Liver (tissue), 9 donors: ENCODE results near the gene FSD1. TPM values are rescaled to one million over a fixed set of nuclear protein-coding genes. Genes with fewer than 3 reads are reported as not detected.
A peak's percentile ranks its signal among the peaks of the same experiment; 100 is the strongest.

Experiments used
- DNase-seq: peaks from one replicate; pipeline ENCODE4 v3.0.0-alpha.2; 2017; ENCODE audit warnings: low spot score
- H3K27ac ChIP-seq, 2 donors: one replicate each; pipeline ENCODE4 v1.7.0; 2013; ENCODE audit warnings: inconsistent platforms in 2 of 2, low read length in 2 of 2, control low read depth in 1 of 2, low read depth in 1 of 2, mild to moderate bottlenecking in 1 of 2
- H3K27me3 ChIP-seq, 4 donors: one replicate each; pipeline versions ENCODE4 v1.6.1 to v1.7.0; 2013; ENCODE audit warnings: low read length in 3 of 4, inconsistent platforms in 1 of 4, mild to moderate bottlenecking in 1 of 4, moderate library complexity in 1 of 4; ENCODE audit not compliant: control insufficient read depth in 4 of 4, insufficient read depth in 4 of 4
- H3K36me3 ChIP-seq, 4 donors: one replicate each; pipeline versions ENCODE4 v1.6.1 to v1.7.0; 2013; ENCODE audit warnings: low read length in 3 of 4, mild to moderate bottlenecking in 3 of 4, low read depth in 1 of 4, moderate library complexity in 1 of 4; ENCODE audit not compliant: control insufficient read depth in 4 of 4, insufficient read depth in 3 of 4
- H3K4me1 ChIP-seq, 4 donors: one replicate each; pipeline versions ENCODE4 v1.6.1 to v1.7.0; 2013; ENCODE audit warnings: low read length in 3 of 4, mild to moderate bottlenecking in 3 of 4, moderate library complexity in 1 of 4; ENCODE audit not compliant: control insufficient read depth in 4 of 4, insufficient read depth in 4 of 4
- H3K4me3 ChIP-seq, 3 donors: one replicate each; pipeline versions ENCODE4 v1.6.1 to v1.7.0; 2013; ENCODE audit warnings: low read length in 3 of 3, control low read depth in 1 of 3, low read depth in 1 of 3, mild to moderate bottlenecking in 1 of 3
- H3K9ac ChIP-seq, 2 donors: one replicate each; pipeline ENCODE4 v1.7.0; 2013; ENCODE audit warnings: low read length in 2 of 2, mild to moderate bottlenecking in 2 of 2, moderate library complexity in 2 of 2, control low read depth in 1 of 2, low read depth in 1 of 2
- H3K9me3 ChIP-seq, 4 donors: one replicate each; pipeline versions ENCODE4 v1.6.1 to v1.7.0; 2013; ENCODE audit warnings: low read length in 3 of 4; ENCODE audit not compliant: control insufficient read depth in 4 of 4
- ATF3 ChIP-seq: IDR thresholded peaks from 2 replicates; pipeline ENCODE4 v1.6.1; 2016; ENCODE audit warnings: antibody characterized with exemption
- CTCF ChIP-seq: fragments of 150-350 bp; IDR thresholded peaks from 2 replicates; pipeline ENCODE4 v1.5.1; 2017; ENCODE audit warnings: improper control_type of control experiment, low read depth, low read length; ENCODE audit not compliant: missing input control
- EGR1 ChIP-seq, 2 donors: IDR thresholded peaks; 2 replicates each; pipeline ENCODE4 v1.6.1; 2016 to 2018; ENCODE audit warnings: antibody characterized with exemption in 2 of 2, low read depth in 2 of 2
- FOXA1 ChIP-seq: IDR thresholded peaks from 2 replicates; pipeline ENCODE4 v1.6.1; 2016; ENCODE audit warnings: antibody characterized with exemption
- FOXA2 ChIP-seq: IDR thresholded peaks from 2 replicates; pipeline ENCODE4 v1.6.1; 2016; ENCODE audit warnings: antibody characterized with exemption
- GABPA ChIP-seq, 2 donors: IDR thresholded peaks in 1 of 2; conservative IDR thresholded peaks in 1 of 2; 2 replicates each; pipeline ENCODE4 v1.6.1; 2016; ENCODE audit warnings: antibody characterized with exemption in 2 of 2, mild to moderate bottlenecking in 1 of 2, moderate library complexity in 1 of 2
- HNF4A ChIP-seq, 2 donors: conservative IDR thresholded peaks; 2 replicates each; pipeline ENCODE4 v1.6.1; 2016; ENCODE audit warnings: antibody characterized with exemption in 2 of 2, mild to moderate bottlenecking in 2 of 2
- HNF4G ChIP-seq: IDR thresholded peaks from 2 replicates; pipeline ENCODE4 v1.6.1; 2016; ENCODE audit warnings: antibody characterized with exemption
- JUND ChIP-seq, 2 donors: IDR thresholded peaks; 2 replicates each; pipeline ENCODE4 v1.6.1; 2016; ENCODE audit warnings: antibody characterized with exemption in 2 of 2
- MAX ChIP-seq: IDR thresholded peaks from 2 replicates; pipeline ENCODE4 v1.6.1; 2016; ENCODE audit warnings: antibody characterized with exemption
- NR2F2 ChIP-seq: IDR thresholded peaks from 2 replicates; pipeline ENCODE4 v1.6.1; 2016; ENCODE audit warnings: antibody characterized with exemption
- RAD21 ChIP-seq, 2 donors: IDR thresholded peaks; 2 replicates each; pipeline ENCODE4 v1.6.1; 2016; ENCODE audit warnings: antibody characterized with exemption in 2 of 2, mild to moderate bottlenecking in 2 of 2
- REST ChIP-seq: IDR thresholded peaks from 2 replicates; pipeline ENCODE4 v1.6.1; 2016; ENCODE audit warnings: antibody characterized with exemption, mild to moderate bottlenecking
- RXRA ChIP-seq, 2 donors: IDR thresholded peaks; 2 replicates each; pipeline ENCODE4 v1.6.1; 2017 to 2018; ENCODE audit warnings: antibody characterized with exemption in 2 of 2, mild to moderate bottlenecking in 1 of 2
- SP1 ChIP-seq: IDR thresholded peaks from 2 replicates; pipeline ENCODE4 v1.6.1; 2018; ENCODE audit warnings: antibody characterized with exemption, mild to moderate bottlenecking
- TAF1 ChIP-seq: conservative IDR thresholded peaks from 2 replicates; pipeline ENCODE4 v1.6.1; 2016; ENCODE audit warnings: antibody characterized with exemption, mild to moderate bottlenecking
- YY1 ChIP-seq: IDR thresholded peaks from 2 replicates; pipeline ENCODE4 v1.6.1; 2016; ENCODE audit warnings: antibody characterized with exemption, mild to moderate bottlenecking
- ZBTB33 ChIP-seq: IDR thresholded peaks from 2 replicates; pipeline ENCODE4 v1.6.1; 2016; ENCODE audit warnings: antibody characterized with exemption
- WGBS: extraction: QIAGEN DNeasy Blood & Tissue Kit; methylation state at CpG from one replicate; pipeline ENCODE4 v1.1.7; 2013; 5-methylcytosine and 5-hydroxymethylcytosine counted together
- polyA plus RNA-seq, 2 donors: library from polyadenylated mRNA; stranded (reverse) in 1 of 2; unstranded in 1 of 2; fragments of 200-250 nt in 1 of 2; fragments of >200 nt in 1 of 2; fragmentation: Nextera tagmentation in 1 of 2; extraction: Ambion mirVana in 1 of 2; gene quantifications; one replicate each; pipeline versions ENCODE4 v1.2.1 to v1.2.3, GENCODE V29; 2013 to 2015
- total RNA-seq, 2 donors: library from RNA; depleted of rRNA; stranded (reverse); fragments of >200 nt; gene quantifications; one replicate each; pipeline ENCODE4 v1.2.3, GENCODE V29; 2014
- donor health status: healthy.
- donor health status: healthy.
- donor health status: healthy.
- donor health status: healthy.
- donor health status: healthy.

FSD1 gene
- total and polyA plus RNA-seq, 4 donors = 0.05 to 0.92 (median 0.19) TPM; not detected in 1

- Histone ChIP-seq H3K36me3 (no peaks in the 10 kb centered on the region), H3K4me1 (peaks cover 3 to 24% (median 16%) of the 10 kb centered on the region in 4 donors), H3K9me3 (no peaks in the 10 kb centered on the region), H3K27ac (peak overlapping the region; percentile 6 to 17), H3K4me3 (peak overlapping the region; percentile 59 to 89 (median 60)), H3K27me3 (no peaks in the 10 kb centered on the region), H3K9ac (peak overlapping the region in 1 of 2 donors; percentile 15)
- DNase-seq = no peak
- WGBS = 24% methylated on average over 20 of the region's 20 CpGs
- TF ChIP-seq GABPA (IDR thresholded peaks at IDR 0.05 in 1 of 2, conservative IDR thresholded peaks at IDR 0.05 in 1 of 2) (no peak), CTCF (no peak), SP1 (peak; percentile 82), REST (no peak), YY1 (peak; percentile 19), EGR1 (IDR thresholded peaks at IDR 0.05; ENCODE audit: low read depth in 2 of 2) (no peak), FOXA1 (no peak), HNF4G (peak; percentile 21), FOXA2 (no peak), ZBTB33 (no peak), MAX (no peak), TAF1 (no peak), JUND (IDR thresholded peaks at IDR 0.05) (peak in 1 of 2 donors; percentile 23), RXRA (IDR thresholded peaks at IDR 0.05) (peak; percentile 44 to 62), RAD21 (IDR thresholded peaks at IDR 0.05) (no peak), ATF3 (peak; percentile 12), NR2F2 (no peak), HNF4A (conservative IDR thresholded peaks at IDR 0.05) (peak; percentile 63 to 75)
Observed at GRCh38 chr19:4284176-4284958, 20.0 kb upstream of the FSD1 start.
